ENCODE measurements around the gene DUSP22. TPM values are rescaled to one million over a fixed set of nuclear protein-coding genes. Genes with fewer than 3 reads are reported as not detected.

The DUSP22 gene
- total RNA-seq, 4 donors from 2014 or later = 35.4 to 213 (median 49.5) TPM

- no peaks in the 10 kb centered on the region for H3K9me3 ChIP-seq
- WGBS, 2 donors (ENCODE audit: low coverage in 1 of 2) = 90 to 93% methylated on average over 9 of the region's 9 CpGs
- no peaks in the 10 kb centered on the region for H3K4me1 ChIP-seq
- H3K4me3 ChIP-seq = no peak overlapping the region
- no peak overlapping the region for H3K27ac ChIP-seq
- H3K36me3 ChIP-seq = peaks cover 0 to 4% (median 0%) of the 10 kb centered on the region in 4 donors
- in situ Hi-C loops (cut with MboI; ENCODE audit: low pct_ligation_motif_present in 1 of 4, low pct_unique_long_range_greater_than_20kb in 1 of 4, low sequenced_read_pairs in 3 of 4) = no loop called here
- intact Hi-C loops (cut with DNase I; ENCODE audit: low total_unique reads) = no loop called here
- no peaks in the 10 kb centered on the region for H3K27me3 ChIP-seq
- no peak for DNase-seq
- TF ChIP-seq POLR2A (IDR thresholded peaks at IDR 0.05) (no peak), CTCF (IDR thresholded peaks at IDR 0.05) (no peak)
Observed at GRCh38 chr6:350371-350770, 58.1 kb downstream of the DUSP22 start.

DNA sequence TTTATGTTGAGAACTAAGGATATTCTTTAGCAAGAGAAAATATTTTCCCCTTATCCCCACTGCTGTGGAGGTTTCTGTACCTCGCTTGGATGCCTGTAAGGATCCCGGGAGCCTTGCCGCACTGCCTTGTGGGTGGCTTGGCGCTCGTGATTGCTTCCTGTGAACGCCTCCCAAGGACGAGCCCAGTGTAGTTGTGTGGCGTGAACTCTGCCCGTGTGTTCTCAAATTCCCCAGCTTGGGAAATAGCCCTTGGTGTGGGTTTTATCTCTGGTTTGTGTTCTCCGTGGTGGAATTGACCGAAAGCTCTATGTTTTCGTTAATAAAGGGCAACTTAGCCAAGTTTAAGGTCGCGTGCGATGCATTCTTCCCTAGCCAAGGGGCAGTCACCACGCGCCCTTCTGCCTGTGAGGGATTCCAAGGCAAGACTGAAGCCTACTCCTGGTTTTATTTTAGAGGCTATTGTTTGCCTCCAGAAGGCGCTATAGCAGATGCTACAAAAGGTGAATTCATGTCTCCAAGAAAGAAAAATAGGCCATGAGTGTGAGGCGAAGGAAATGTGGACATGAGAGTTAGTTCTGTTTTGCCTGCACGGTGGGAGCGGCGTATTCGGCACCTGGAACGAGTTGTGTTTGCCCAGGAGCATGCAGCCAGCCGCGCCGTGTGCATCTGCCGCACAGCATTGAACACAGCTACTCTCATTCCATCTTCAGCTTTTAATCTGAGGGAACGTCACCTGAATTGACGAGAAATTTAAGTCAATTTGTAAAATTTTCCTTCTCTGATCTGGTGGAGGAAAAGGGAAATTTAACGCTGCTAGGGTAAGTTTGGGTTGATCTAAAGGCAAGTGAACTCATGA lies 59.0 kb downstream of the DUSP22 start:
- Histone ChIP-seq H3K9me3 (no peaks in the 10 kb centered on the region), H3K27me3 (no peaks in the 10 kb centered on the region), H3K4me1 (no peaks in the 10 kb centered on the region), H3K36me3 (peaks cover 0 to 4% (median 0%) of the 10 kb centered on the region in 4 donors), H3K4me3 (no peak overlapping the region), H3K27ac (no peak overlapping the region)
- in situ Hi-C loops (cut with MboI; ENCODE audit: low pct_ligation_motif_present in 1 of 4, low pct_unique_long_range_greater_than_20kb in 1 of 4, low sequenced_read_pairs in 3 of 4) = no loop called here
- no peak for DNase-seq
- 87 to 90% methylated on average over 27 to 31 of the region's 31 CpGs for WGBS, 2 donors (ENCODE audit: low coverage in 1 of 2)
- no peak for TF ChIP-seq EP300 (IDR thresholded peaks at IDR 0.05; ENCODE audit: low read depth)
- no peak for TF ChIP-seq CTCF (IDR thresholded peaks at IDR 0.05)
- intact Hi-C loops (cut with DNase I; ENCODE audit: low total_unique reads) = no loop called here

DNA sequence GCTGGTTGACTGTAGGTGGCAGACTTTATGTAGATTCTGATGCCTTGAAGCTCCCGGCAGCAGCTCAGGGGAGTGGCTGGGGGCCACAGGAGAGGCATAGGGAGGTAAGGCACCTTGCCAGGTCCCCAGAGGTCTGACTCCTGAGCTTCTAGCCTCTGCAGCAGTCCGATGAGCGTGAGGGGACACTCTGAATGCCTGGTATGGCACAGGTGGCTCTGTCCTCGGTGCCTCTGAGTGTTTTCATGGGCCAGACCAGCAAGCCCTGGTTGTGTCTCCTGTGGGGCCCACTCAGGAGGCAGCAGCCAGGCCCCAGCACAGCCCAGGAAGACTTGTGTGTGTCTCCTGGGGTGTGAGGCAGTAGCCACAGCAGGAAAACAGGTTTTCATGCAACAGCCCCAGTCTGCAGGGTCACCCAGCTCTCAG lies 59.6 kb downstream of the DUSP22 start:
- WGBS, 2 donors (ENCODE audit: low coverage in 1 of 2) = 86% methylated on average over 4 of the region's 4 CpGs; no CpG with 5 or more reads in 1 of the 2 donors
- Histone ChIP-seq H3K36me3 (peaks cover 0 to 4% (median 0%) of the 10 kb centered on the region in 4 donors), H3K27me3 (no peaks in the 10 kb centered on the region), H3K4me3 (no peak overlapping the region), H3K27ac (no peak overlapping the region), H3K4me1 (no peaks in the 10 kb centered on the region), H3K9me3 (no peaks in the 10 kb centered on the region)
- TF ChIP-seq CTCF (IDR thresholded peaks at IDR 0.05) = no peak
- TF ChIP-seq POLR2AphosphoS5 (IDR thresholded peaks at IDR 0.05) = no peak
- no peak for TF ChIP-seq EP300 (IDR thresholded peaks at IDR 0.05; ENCODE audit: low read depth)
- no peak for TF ChIP-seq POLR2A (IDR thresholded peaks at IDR 0.05)
- intact Hi-C loops (cut with DNase I; ENCODE audit: low total_unique reads) = no loop called here
- in situ Hi-C loops (cut with MboI; ENCODE audit: low pct_ligation_motif_present in 1 of 4, low pct_unique_long_range_greater_than_20kb in 1 of 4, low sequenced_read_pairs in 3 of 4) = no loop called here
- no peak for DNase-seq

DNA sequence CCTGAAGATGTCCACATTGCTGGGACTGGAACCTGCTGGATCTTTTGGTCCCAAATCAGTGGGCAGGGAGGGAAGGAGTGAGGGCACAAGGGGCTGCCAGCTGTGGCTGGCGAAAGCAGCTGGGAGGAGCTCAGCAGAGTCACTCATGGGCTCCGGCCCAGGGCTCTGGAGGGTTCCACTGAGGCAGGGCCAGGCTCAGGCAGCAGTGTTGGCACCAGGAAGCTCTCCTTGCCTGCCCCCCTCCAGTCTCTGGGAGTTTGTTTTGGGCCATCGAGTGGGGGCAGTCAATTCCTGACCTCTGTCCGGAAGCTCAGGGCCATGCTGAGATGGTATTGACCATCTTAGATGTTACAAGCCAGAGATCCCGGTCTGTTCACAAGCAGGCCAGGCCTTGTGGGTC lies 60.2 kb downstream of the DUSP22 start:
- no peaks in the 10 kb centered on the region for H3K27me3 ChIP-seq
- no peak overlapping the region for H3K27ac ChIP-seq
- intact Hi-C loops (cut with DNase I; ENCODE audit: low total_unique reads) = no loop called here
- H3K9me3 ChIP-seq = no peaks in the 10 kb centered on the region
- H3K36me3 ChIP-seq = peaks cover 0 to 4% (median 0%) of the 10 kb centered on the region in 4 donors
- in situ Hi-C loops (cut with MboI; ENCODE audit: low pct_ligation_motif_present in 1 of 4, low pct_unique_long_range_greater_than_20kb in 1 of 4, low sequenced_read_pairs in 3 of 4) = no loop called here
- H3K4me3 ChIP-seq = no peak overlapping the region
- H3K4me1 ChIP-seq = no peaks in the 10 kb centered on the region
- no peak for DNase-seq
- no peak for TF ChIP-seq POLR2AphosphoS5 (IDR thresholded peaks at IDR 0.05)
- WGBS, 2 donors (ENCODE audit: low coverage in 1 of 2) = 87 to 92% methylated on average over 3 to 5 of the region's 5 CpGs
